IMR-90 (cell line): ENCODE results near the gene CILP. TPM values are rescaled to one million over a fixed set of nuclear protein-coding genes. Genes with fewer than 3 reads are reported as not detected.
A peak's percentile ranks its signal among the peaks of the same experiment; 100 is the strongest.

Source experiments
- ATAC-seq: fragments of 200-7000 bp; cut with Tn5 transposase; 2 replicates; pipeline ENCODE4 v1.9.1; 2020; ENCODE audit warnings: low read depth, mild to moderate bottlenecking, moderate library complexity
- BruUV-seq: library from RNA; stranded (reverse); fragments of 400-500 nt; replicated peaks from 2 replicates; lab custom pipeline; 2021; lab: Mats Ljungman, UMichigan
- CTCF ChIA-PET: fragments of 300-600 bp; formaldehyde crosslinking; extraction: SDS; loops from one replicate; lab custom pipeline; 2021; ENCODE audit warnings: antibody characterized with exemption; lab: Yijun Ruan, JAX
- POLR2A ChIA-PET: fragments of 300-600 bp; sonication (Branson Sonifier 250); formaldehyde crosslinking; loops from one replicate; lab custom pipeline; 2022; ENCODE audit warnings: antibody characterized with exemption; ENCODE audit not compliant: unreplicated experiment; lab: Charles Lee
- DNase-seq: peaks from one replicate; pipeline ENCODE4 v3.0.0; 2013
- H2AFZ ChIP-seq: replicated peaks from 2 replicates; pipeline ENCODE3; 2013; ENCODE audit warnings: low read length, mild to moderate bottlenecking; ENCODE audit not compliant: poor library complexity
- H2AK5ac ChIP-seq: 2 replicates; pipeline ENCODE4 v1.6.1; 2013; ENCODE audit warnings: low read depth, low read length, inconsistent platforms
- H2AK9ac ChIP-seq: replicated peaks from 2 replicates; pipeline ENCODE3; 2013; ENCODE audit warnings: mild to moderate bottlenecking, low read depth, low read length, moderate library complexity; ENCODE audit not compliant: poor library complexity
- H2BK120ac ChIP-seq: 2 replicates; pipeline ENCODE4 v1.6.1; 2013; ENCODE audit warnings: low read depth, low read length, inconsistent platforms
- H2BK15ac ChIP-seq: 3 replicates; pipeline ENCODE4 v1.6.1; 2013; ENCODE audit warnings: low read depth, low read length, inconsistent platforms
- H2BK20ac ChIP-seq: 2 replicates; pipeline ENCODE4 v1.6.1; 2013; ENCODE audit warnings: low read depth, mild to moderate bottlenecking, inconsistent platforms, low read length, moderate library complexity
- H2BK5ac ChIP-seq: 2 replicates; pipeline ENCODE4 v1.6.1; 2013; ENCODE audit warnings: mild to moderate bottlenecking, low read depth, low read length, inconsistent platforms; ENCODE audit not compliant: poor library complexity, severe bottlenecking
- H3K14ac ChIP-seq: replicated peaks from 2 replicates; pipeline ENCODE4 v1.6.1; 2013; ENCODE audit warnings: low read depth, low read length, inconsistent platforms
- H3K18ac ChIP-seq: 2 replicates; pipeline ENCODE4 v1.6.1; 2013; ENCODE audit warnings: low read depth, low read length, control low read depth
- H3K23ac ChIP-seq: 2 replicates; pipeline ENCODE4 v1.6.1; 2013; ENCODE audit warnings: low read depth, low read length, inconsistent platforms
- H3K27ac ChIP-seq: 2 replicates; pipeline ENCODE4 v1.5.1; 2013; ENCODE audit warnings: mild to moderate bottlenecking, control low read depth, low read length; ENCODE audit not compliant: insufficient read depth
- H3K27me3 ChIP-seq: 2 replicates; pipeline ENCODE4 v1.6.1; 2013; ENCODE audit warnings: low read length; ENCODE audit not compliant: control insufficient read depth, insufficient read depth
- H3K36me3 ChIP-seq: 2 replicates; pipeline ENCODE4 v1.6.1; 2013; ENCODE audit warnings: low read length, mixed read lengths; ENCODE audit not compliant: control insufficient read depth, insufficient read depth
- H3K4ac ChIP-seq: 2 replicates; pipeline ENCODE4 v1.6.1; 2013; ENCODE audit warnings: low read depth, low read length, inconsistent platforms
- H3K4me1 ChIP-seq: 2 replicates; pipeline ENCODE4 v1.6.1; 2013; ENCODE audit warnings: low read length, mixed read lengths; ENCODE audit not compliant: control insufficient read depth, insufficient read depth
- H3K4me2 ChIP-seq: 2 replicates; pipeline ENCODE4 v1.6.1; 2013; ENCODE audit warnings: low read depth, mild to moderate bottlenecking, control low read depth, low read length, moderate library complexity
- H3K4me3 ChIP-seq: 2 replicates; pipeline ENCODE4 v1.5.1; 2013; ENCODE audit warnings: low read depth, mild to moderate bottlenecking, control low read depth, low read length, moderate library complexity; ENCODE audit not compliant: insufficient read depth
- H3K56ac ChIP-seq: 2 replicates; pipeline ENCODE4 v1.6.1; 2013; ENCODE audit warnings: low read length, inconsistent platforms; ENCODE audit not compliant: insufficient read depth; ENCODE audit errors: extremely low read depth
- H3K79me1 ChIP-seq, 2 experiments: 2 replicates each; pipeline ENCODE4 v1.6.1; 2013; ENCODE audit warnings: low read length in 2 of 2, inconsistent platforms in 1 of 2, low read depth in 1 of 2
- H3K9ac ChIP-seq: 2 replicates; pipeline ENCODE4 v1.6.1; 2013; ENCODE audit warnings: low read depth, low read length, control low read depth
- H3K9me1 ChIP-seq: 2 replicates; pipeline ENCODE4 v1.6.1; 2013; ENCODE audit warnings: low read length, inconsistent platforms; ENCODE audit not compliant: insufficient read depth
- H3K9me3 ChIP-seq: 2 replicates; pipeline ENCODE4 v1.6.1; 2013; ENCODE audit warnings: low read length; ENCODE audit not compliant: control insufficient read depth, insufficient read depth
- H4K20me1 ChIP-seq: 2 replicates; pipeline ENCODE4 v1.6.1; 2013; ENCODE audit warnings: low read length, inconsistent platforms; ENCODE audit not compliant: insufficient read depth
- H4K5ac ChIP-seq: 2 replicates; pipeline ENCODE4 v1.6.1; 2013; ENCODE audit warnings: mild to moderate bottlenecking, low read depth, low read length, control low read depth
- H4K8ac ChIP-seq, 2 experiments: 2 replicates each; pipeline ENCODE4 v1.6.1; 2013; ENCODE audit warnings: low read depth in 2 of 2, low read length in 2 of 2, control low read depth in 1 of 2, inconsistent platforms in 1 of 2
- H4K91ac ChIP-seq: 2 replicates; pipeline ENCODE4 v1.6.1; 2013; ENCODE audit warnings: low read depth, low read length, inconsistent platforms; ENCODE audit not compliant: insufficient read depth
- BHLHE40 ChIP-seq: fragments of 150-350 bp; IDR thresholded peaks from 2 replicates; pipeline ENCODE4 v1.6.1; 2016; ENCODE audit warnings: mild to moderate bottlenecking, low read depth, low read length
- CEBPB ChIP-seq: IDR thresholded peaks from 2 replicates; pipeline ENCODE4 v1.6.1; 2012; ENCODE audit warnings: low read depth, low read length, improper control_type of control experiment
- CHD1 ChIP-seq: IDR thresholded peaks from 2 replicates; pipeline ENCODE4 v1.6.1; 2012; ENCODE audit warnings: low read depth, low read length, improper control_type of control experiment
- POLR2A ChIP-seq: IDR thresholded peaks from 2 replicates; pipeline ENCODE4 v1.6.1; 2012; ENCODE audit warnings: mild to moderate bottlenecking, low read depth, low read length
- RAD21 ChIP-seq: IDR thresholded peaks from 2 replicates; pipeline ENCODE4 v1.6.1; 2012; ENCODE audit warnings: low read length, improper control_type of control experiment
- WGBS, 2 experiments: methylation state at CpG; one replicate each; pipeline versions ENCODE4 v1.1.5 to v1.1.7; 2013; ENCODE audit warnings: missing lambda C conversion rate in 2 of 2; ENCODE audit not compliant: insufficient read length in 1 of 2; ENCODE audit errors: extremely low coverage in 2 of 2; 5-methylcytosine and 5-hydroxymethylcytosine counted together
- dilution Hi-C: fragments of 300-500 bp; cut with HindIII; formaldehyde crosslinking; loops from one replicate; pipeline ENCODE4 v1.14.3; 2018; ENCODE audit warnings: low sequenced_read_pairs; ENCODE audit not compliant: unreplicated experiment
- in situ Hi-C: fragments of 300-500 bp; cut with MboI; formaldehyde crosslinking; loops from 3 replicates; pipeline ENCODE4 v1.14.3; 2019; ENCODE audit warnings: low sequenced_read_pairs, inconsistent platforms, mixed read lengths
- intact Hi-C: fragments of 100-400 bp; cut with micrococcal nuclease; formaldehyde crosslinking; loops from 2 replicates; pipeline ENCODE4 v1.10.0; 2022
- polyA plus RNA-seq, 3 experiments: library from polyadenylated mRNA; depleted of rRNA; stranded (reverse); fragments of >200 nt; gene quantifications; 2 replicates each; pipeline ENCODE4 v1.2.3, GENCODE V29; 2012; ENCODE audit warnings: low replicate concordance in 1 of 3
- total RNA-seq: library from RNA; depleted of rRNA; stranded (reverse); fragments of >200 nt; gene quantifications from 2 replicates; pipeline ENCODE4 v1.2.3, GENCODE V29; 2012
- TF ChIP-seq, protein P1 (sequence below): fragments of 150-350 bp; IDR thresholded peaks from 2 replicates; pipeline ENCODE4 v1.6.1; 2016; ENCODE audit warnings: low read depth, mild to moderate bottlenecking, low read length, moderate library complexity, borderline replicate concordance

The CILP gene
- total and polyA plus RNA-seq, 2 of the 4 experiments (the other 2 are of a cell fraction) = under 0.01 to 0.02 TPM

DNA sequence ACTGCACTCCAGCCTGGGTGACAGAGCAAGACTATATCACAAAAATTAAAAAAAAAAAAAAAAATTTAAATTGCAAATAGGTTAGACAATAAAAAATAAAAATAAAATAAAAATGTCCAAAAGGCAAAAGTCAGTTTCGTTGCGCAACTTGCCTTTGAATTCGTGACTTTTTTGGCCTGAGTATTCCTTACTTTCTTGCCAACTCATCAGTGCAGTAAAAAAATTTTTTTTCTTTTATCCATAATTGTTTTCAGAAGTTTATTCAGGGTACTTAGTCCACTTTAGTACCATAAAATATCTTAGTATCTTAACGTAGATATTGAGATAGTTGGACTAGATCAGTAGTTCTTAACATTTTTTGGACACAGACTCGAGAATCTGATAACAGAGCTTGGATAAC, 22.4 kb upstream of the CILP start:
- H3K18ac ChIP-seq = no peak overlapping the region
- no peaks in the 10 kb centered on the region for H3K79me1 ChIP-seq
- no peak for ATAC-seq
- H3K23ac ChIP-seq = no peak overlapping the region
- intact Hi-C loops = no loop called here
- H3K36me3 ChIP-seq = no peaks in the 10 kb centered on the region
- no peak overlapping the region for H3K4ac ChIP-seq
- no peak overlapping the region for H4K8ac ChIP-seq
- H3K14ac ChIP-seq = no peak overlapping the region
- no peak overlapping the region for H2AK9ac ChIP-seq
- H3K27ac ChIP-seq = no peak overlapping the region
- H2AFZ ChIP-seq = no peak overlapping the region
- H3K9me1 ChIP-seq = no peaks in the 10 kb centered on the region
- no peaks in the 10 kb centered on the region for H3K27me3 ChIP-seq
- no peak overlapping the region for H4K5ac ChIP-seq
- no peak overlapping the region for H3K4me3 ChIP-seq
- no peak overlapping the region for H2BK120ac ChIP-seq
- no peak for DNase-seq
- in situ Hi-C loops = no loop called here
- no peak overlapping the region for H2BK20ac ChIP-seq
- H3K56ac ChIP-seq = no peak overlapping the region
- H2BK5ac ChIP-seq = no peak overlapping the region
- no CpG with 5 or more reads among the region's 5 CpGs for WGBS, 2 experiments
- no peak overlapping the region for H4K91ac ChIP-seq
- POLR2A ChIA-PET = no interaction called here
- no TSS peak for BruUV-seq
- TF ChIP-seq CEBPB = peak; percentile 73
- TF ChIP-seq BHLHE40 = no peak
- no peak for TF ChIP-seq POLR2A
- TF ChIP-seq, protein P1, sequence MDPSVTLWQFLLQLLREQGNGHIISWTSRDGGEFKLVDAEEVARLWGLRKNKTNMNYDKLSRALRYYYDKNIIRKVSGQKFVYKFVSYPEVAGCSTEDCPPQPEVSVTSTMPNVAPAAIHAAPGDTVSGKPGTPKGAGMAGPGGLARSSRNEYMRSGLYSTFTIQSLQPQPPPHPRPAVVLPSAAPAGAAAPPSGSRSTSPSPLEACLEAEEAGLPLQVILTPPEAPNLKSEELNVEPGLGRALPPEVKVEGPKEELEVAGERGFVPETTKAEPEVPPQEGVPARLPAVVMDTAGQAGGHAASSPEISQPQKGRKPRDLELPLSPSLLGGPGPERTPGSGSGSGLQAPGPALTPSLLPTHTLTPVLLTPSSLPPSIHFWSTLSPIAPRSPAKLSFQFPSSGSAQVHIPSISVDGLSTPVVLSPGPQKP = no peak
- no peak for TF ChIP-seq RAD21
- TF ChIP-seq CHD1 = no peak
- no peak overlapping the region for H3K9ac ChIP-seq
- H2AK5ac ChIP-seq = no peak overlapping the region
- dilution Hi-C loops = no loop called here
- H3K4me2 ChIP-seq = no peak overlapping the region
- H3K4me1 ChIP-seq = no peaks in the 10 kb centered on the region
- no peaks in the 10 kb centered on the region for H4K20me1 ChIP-seq
- H3K9me3 ChIP-seq = no peaks in the 10 kb centered on the region
- CTCF ChIA-PET = interaction anchor here (1.0 kb wide), 1 partner anchor 12 kb away, joined by 3 read pairs; no protein-coding TSS in a partner anchor
- no peak overlapping the region for H2BK15ac ChIP-seq
